ENCODE measurements around the gene HHIPL1.

HHIPL1 gene

GRCh38 chr14:99656171-99656570 lies 11.2 kb downstream of the HHIPL1 start:
- ATAC-seq (ENCODE audit: insufficient read depth, low read depth) = no peak
- DNase-seq = no peak
- Histone ChIP-seq H4K20me1 (ENCODE audit: insufficient read depth, low read length) (peaks cover 2% of the 10 kb centered on the region; the same call in 1 of the 2 replicates), H3K27ac (ENCODE audit: low read length) (no peak overlapping the region), H3K27me3 (ENCODE audit: insufficient read depth, low read length, poor library complexity) (peaks cover 17% of the 10 kb centered on the region), H3K79me2 (ENCODE audit: insufficient read depth, low read length) (no peaks in the 10 kb centered on the region), H3K9ac (ENCODE audit: low read depth, low read length) (no peak overlapping the region), H3K36me3 (ENCODE audit: insufficient read depth, low read length) (no peaks in the 10 kb centered on the region), H3K9me3 (ENCODE audit: insufficient read depth, low read length, severe bottlenecking) (no peaks in the 10 kb centered on the region), H2AFZ (ENCODE audit: low read depth, low read length) (no peak overlapping the region), H3K4me2 (ENCODE audit: insufficient read depth, low read length) (no peak overlapping the region), H3K4me1 (ENCODE audit: insufficient read depth, low read length) (no peaks in the 10 kb centered on the region), H3K4me3 (ENCODE audit: low read depth in 1 of 2, low read length in 2 of 2) (no peak overlapping the region)
- no peak for TF ChIP-seq CTCF (IDR thresholded peaks at IDR 0.05; ENCODE audit: borderline replicate concordance, extremely low read depth, low read length, poor library complexity, severe bottlenecking)
- TF ChIP-seq EZH2 (IDR thresholded peaks at IDR 0.05; ENCODE audit: borderline replicate concordance, low read depth, low read length, severe bottlenecking) = no peak

- Histone ChIP-seq H3K27me3 (ENCODE audit: insufficient read depth, low read length, poor library complexity) (peaks cover 19% of the 10 kb centered on the region), H4K20me1 (ENCODE audit: insufficient read depth, low read length) (peaks cover 5% of the 10 kb centered on the region), H3K4me3 (ENCODE audit: low read depth in 1 of 2, low read length in 2 of 2) (no peak overlapping the region), H3K9me3 (ENCODE audit: insufficient read depth, low read length, severe bottlenecking) (no peaks in the 10 kb centered on the region), H2AFZ (ENCODE audit: low read depth, low read length) (no peak overlapping the region), H3K79me2 (ENCODE audit: insufficient read depth, low read length) (no peaks in the 10 kb centered on the region), H3K9ac (ENCODE audit: low read depth, low read length) (no peak overlapping the region), H3K4me2 (ENCODE audit: insufficient read depth, low read length) (no peak overlapping the region), H3K4me1 (ENCODE audit: insufficient read depth, low read length) (no peaks in the 10 kb centered on the region), H3K27ac (ENCODE audit: low read length) (no peak overlapping the region), H3K36me3 (ENCODE audit: insufficient read depth, low read length) (no peaks in the 10 kb centered on the region)
- no peak for TF ChIP-seq CTCF (IDR thresholded peaks at IDR 0.05; ENCODE audit: borderline replicate concordance, extremely low read depth, low read length, poor library complexity, severe bottlenecking)
- no peak for TF ChIP-seq EZH2 (IDR thresholded peaks at IDR 0.05; ENCODE audit: borderline replicate concordance, low read depth, low read length, severe bottlenecking)
- DNase-seq (no peak), ATAC-seq (ENCODE audit: insufficient read depth, low read depth) (no peak)
Observed at GRCh38 chr14:99657645-99658155, 12.8 kb downstream of the HHIPL1 start.

GRCh38 chr14:99658218-99658845 lies 13.4 kb downstream of the HHIPL1 start:
- ATAC-seq (ENCODE audit: insufficient read depth, low read depth) = no peak
- TF ChIP-seq CTCF (IDR thresholded peaks at IDR 0.05; ENCODE audit: borderline replicate concordance, extremely low read depth, low read length, poor library complexity, severe bottlenecking) (no peak), EZH2 (IDR thresholded peaks at IDR 0.05; ENCODE audit: borderline replicate concordance, low read depth, low read length, severe bottlenecking) (no peak)

More at GRCh38 chr14:99658218-99658845, 13.4 kb downstream of the HHIPL1 start:
- no peak overlapping the region for H3K27ac ChIP-seq (ENCODE audit: low read length)
- no peaks in the 10 kb centered on the region for H3K36me3 ChIP-seq (ENCODE audit: insufficient read depth, low read length)
- H2AFZ ChIP-seq (ENCODE audit: low read depth, low read length) = no peak overlapping the region
- no peak overlapping the region for H3K4me2 ChIP-seq (ENCODE audit: insufficient read depth, low read length)
- no peak overlapping the region for H3K9ac ChIP-seq (ENCODE audit: low read depth, low read length)
- peaks cover 5% of the 10 kb centered on the region for H4K20me1 ChIP-seq (ENCODE audit: insufficient read depth, low read length)
- H3K9me3 ChIP-seq (ENCODE audit: insufficient read depth, low read length, severe bottlenecking) = no peaks in the 10 kb centered on the region
- H3K27me3 ChIP-seq (ENCODE audit: insufficient read depth, low read length, poor library complexity) = peaks cover 19% of the 10 kb centered on the region
- no peak overlapping the region for H3K4me3 ChIP-seq (ENCODE audit: low read depth in 1 of 2, low read length in 2 of 2)
- DNase-seq = no peak
- no peaks in the 10 kb centered on the region for H3K79me2 ChIP-seq (ENCODE audit: insufficient read depth, low read length)
- H3K4me1 ChIP-seq (ENCODE audit: insufficient read depth, low read length) = no peaks in the 10 kb centered on the region
